Liver (tissue), 9 donors: Measurements from ENCODE around the gene TENM3. TPM values are rescaled to one million over a fixed set of nuclear protein-coding genes. Genes with fewer than 3 reads are reported as not detected.

Experiments
- DNase-seq: peaks from one replicate; pipeline ENCODE4 v3.0.0-alpha.2; 2017; ENCODE audit warnings: low spot score
- H3K27ac ChIP-seq, 2 donors: one replicate each; pipeline ENCODE4 v1.7.0; 2013; ENCODE audit warnings: inconsistent platforms in 2 of 2, low read length in 2 of 2, control low read depth in 1 of 2, low read depth in 1 of 2, mild to moderate bottlenecking in 1 of 2
- H3K27me3 ChIP-seq, 4 donors: one replicate each; pipeline versions ENCODE4 v1.6.1 to v1.7.0; 2013; ENCODE audit warnings: low read length in 3 of 4, inconsistent platforms in 1 of 4, mild to moderate bottlenecking in 1 of 4, moderate library complexity in 1 of 4; ENCODE audit not compliant: control insufficient read depth in 4 of 4, insufficient read depth in 4 of 4
- H3K36me3 ChIP-seq, 4 donors: one replicate each; pipeline versions ENCODE4 v1.6.1 to v1.7.0; 2013; ENCODE audit warnings: low read length in 3 of 4, mild to moderate bottlenecking in 3 of 4, low read depth in 1 of 4, moderate library complexity in 1 of 4; ENCODE audit not compliant: control insufficient read depth in 4 of 4, insufficient read depth in 3 of 4
- H3K4me1 ChIP-seq, 4 donors: one replicate each; pipeline versions ENCODE4 v1.6.1 to v1.7.0; 2013; ENCODE audit warnings: low read length in 3 of 4, mild to moderate bottlenecking in 3 of 4, moderate library complexity in 1 of 4; ENCODE audit not compliant: control insufficient read depth in 4 of 4, insufficient read depth in 4 of 4
- H3K4me3 ChIP-seq, 3 donors: one replicate each; pipeline versions ENCODE4 v1.6.1 to v1.7.0; 2013; ENCODE audit warnings: low read length in 3 of 3, control low read depth in 1 of 3, low read depth in 1 of 3, mild to moderate bottlenecking in 1 of 3
- H3K9ac ChIP-seq, 2 donors: one replicate each; pipeline ENCODE4 v1.7.0; 2013; ENCODE audit warnings: low read length in 2 of 2, mild to moderate bottlenecking in 2 of 2, moderate library complexity in 2 of 2, control low read depth in 1 of 2, low read depth in 1 of 2
- H3K9me3 ChIP-seq, 4 donors: one replicate each; pipeline versions ENCODE4 v1.6.1 to v1.7.0; 2013; ENCODE audit warnings: low read length in 3 of 4; ENCODE audit not compliant: control insufficient read depth in 4 of 4
- EGR1 ChIP-seq, 2 donors: IDR thresholded peaks; 2 replicates each; pipeline ENCODE4 v1.6.1; 2016 to 2018; ENCODE audit warnings: antibody characterized with exemption in 2 of 2, low read depth in 2 of 2
- FOXA1 ChIP-seq: IDR thresholded peaks from 2 replicates; pipeline ENCODE4 v1.6.1; 2016; ENCODE audit warnings: antibody characterized with exemption
- FOXA2 ChIP-seq: IDR thresholded peaks from 2 replicates; pipeline ENCODE4 v1.6.1; 2016; ENCODE audit warnings: antibody characterized with exemption
- GABPA ChIP-seq, 2 donors: IDR thresholded peaks in 1 of 2; conservative IDR thresholded peaks in 1 of 2; 2 replicates each; pipeline ENCODE4 v1.6.1; 2016; ENCODE audit warnings: antibody characterized with exemption in 2 of 2, mild to moderate bottlenecking in 1 of 2, moderate library complexity in 1 of 2
- HNF4A ChIP-seq, 2 donors: conservative IDR thresholded peaks; 2 replicates each; pipeline ENCODE4 v1.6.1; 2016; ENCODE audit warnings: antibody characterized with exemption in 2 of 2, mild to moderate bottlenecking in 2 of 2
- JUND ChIP-seq, 2 donors: IDR thresholded peaks; 2 replicates each; pipeline ENCODE4 v1.6.1; 2016; ENCODE audit warnings: antibody characterized with exemption in 2 of 2
- NR2F2 ChIP-seq: IDR thresholded peaks from 2 replicates; pipeline ENCODE4 v1.6.1; 2016; ENCODE audit warnings: antibody characterized with exemption
- REST ChIP-seq: IDR thresholded peaks from 2 replicates; pipeline ENCODE4 v1.6.1; 2016; ENCODE audit warnings: antibody characterized with exemption, mild to moderate bottlenecking
- SP1 ChIP-seq: IDR thresholded peaks from 2 replicates; pipeline ENCODE4 v1.6.1; 2018; ENCODE audit warnings: antibody characterized with exemption, mild to moderate bottlenecking
- TAF1 ChIP-seq: conservative IDR thresholded peaks from 2 replicates; pipeline ENCODE4 v1.6.1; 2016; ENCODE audit warnings: antibody characterized with exemption, mild to moderate bottlenecking
- ZBTB33 ChIP-seq: IDR thresholded peaks from 2 replicates; pipeline ENCODE4 v1.6.1; 2016; ENCODE audit warnings: antibody characterized with exemption
- WGBS: extraction: QIAGEN DNeasy Blood & Tissue Kit; methylation state at CpG from one replicate; pipeline ENCODE4 v1.1.7; 2013; 5-methylcytosine and 5-hydroxymethylcytosine counted together
- polyA plus RNA-seq, 2 donors: library from polyadenylated mRNA; stranded (reverse) in 1 of 2; unstranded in 1 of 2; fragments of 200-250 nt in 1 of 2; fragments of >200 nt in 1 of 2; fragmentation: Nextera tagmentation in 1 of 2; extraction: Ambion mirVana in 1 of 2; gene quantifications; one replicate each; pipeline versions ENCODE4 v1.2.1 to v1.2.3, GENCODE V29; 2013 to 2015
- total RNA-seq, 2 donors: library from RNA; depleted of rRNA; stranded (reverse); fragments of >200 nt; gene quantifications; one replicate each; pipeline ENCODE4 v1.2.3, GENCODE V29; 2014
- TF ChIP-seq, protein P1 (sequence below): IDR thresholded peaks from 2 replicates; pipeline ENCODE4 v1.6.1; 2016; ENCODE audit warnings: antibody characterized with exemption
- TF ChIP-seq, protein P2 (sequence below): IDR thresholded peaks from 2 replicates; pipeline ENCODE4 v1.6.1; 2016; ENCODE audit warnings: antibody characterized with exemption
- TF ChIP-seq, protein P3 (sequence below): fragments of 150-350 bp; IDR thresholded peaks from 2 replicates; pipeline ENCODE4 v1.5.1; 2017; ENCODE audit warnings: improper control_type of control experiment, low read depth, low read length; ENCODE audit not compliant: missing input control
- donor health status: healthy.
- donor health status: healthy.
- donor health status: healthy.
- donor health status: healthy.
- donor health status: healthy.

TENM3 gene
- total and polyA plus RNA-seq, 4 donors, result 0.32 to 16.8 (median 0.70) TPM

GRCh38 chr4:182684796-182685195 lies 441.6 kb downstream of the TENM3 start:
- no peaks in the 10 kb centered on the region for H3K4me1 ChIP-seq
- no peak for DNase-seq
- no peak overlapping the region for H3K27ac ChIP-seq
- no peaks in the 10 kb centered on the region for H3K27me3 ChIP-seq
- no peaks in the 10 kb centered on the region for H3K9me3 ChIP-seq
- TF ChIP-seq TAF1 (no peak), JUND (IDR thresholded peaks at IDR 0.05) (no peak), EGR1 (IDR thresholded peaks at IDR 0.05; ENCODE audit: low read depth in 2 of 2) (no peak)
- TF ChIP-seq, protein P1, sequence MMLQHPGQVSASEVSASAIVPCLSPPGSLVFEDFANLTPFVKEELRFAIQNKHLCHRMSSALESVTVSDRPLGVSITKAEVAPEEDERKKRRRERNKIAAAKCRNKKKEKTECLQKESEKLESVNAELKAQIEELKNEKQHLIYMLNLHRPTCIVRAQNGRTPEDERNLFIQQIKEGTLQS, result no peak
- no peaks in the 10 kb centered on the region for H3K36me3 ChIP-seq
- no peak overlapping the region for H3K4me3 ChIP-seq
- no peak overlapping the region for H3K9ac ChIP-seq

DNA sequence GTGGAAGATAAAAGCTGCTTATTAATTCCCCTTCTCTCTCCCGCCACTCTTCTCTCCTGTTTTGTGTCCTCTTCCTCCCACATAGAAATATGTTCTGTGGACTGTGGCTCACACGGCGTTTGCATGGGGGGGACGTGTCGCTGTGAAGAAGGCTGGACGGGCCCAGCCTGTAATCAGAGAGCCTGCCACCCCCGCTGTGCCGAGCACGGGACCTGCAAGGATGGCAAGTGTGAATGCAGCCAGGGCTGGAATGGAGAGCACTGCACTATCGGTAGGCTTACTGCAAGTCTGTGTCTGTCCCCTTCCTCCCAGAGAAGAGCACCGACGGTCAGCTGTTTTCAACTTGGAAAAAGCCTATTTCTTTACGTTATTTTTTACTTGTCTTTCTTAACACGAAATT lies 444.9 kb downstream of the TENM3 start:
- no peak overlapping the region for H3K9ac ChIP-seq
- H3K36me3 ChIP-seq, result no peaks in the 10 kb centered on the region
- no peak for TF ChIP-seq GABPA (IDR thresholded peaks at IDR 0.05 in 1 of 2, conservative IDR thresholded peaks at IDR 0.05 in 1 of 2)
- TF ChIP-seq, protein P2, sequence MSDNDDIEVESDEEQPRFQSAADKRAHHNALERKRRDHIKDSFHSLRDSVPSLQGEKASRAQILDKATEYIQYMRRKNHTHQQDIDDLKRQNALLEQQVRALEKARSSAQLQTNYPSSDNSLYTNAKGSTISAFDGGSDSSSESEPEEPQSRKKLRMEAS, result no peak
- no peak for TF ChIP-seq EGR1 (IDR thresholded peaks at IDR 0.05; ENCODE audit: low read depth in 2 of 2)
- TF ChIP-seq, protein P1, result no peak
- TF ChIP-seq FOXA2, result no peak
- no peak for TF ChIP-seq NR2F2
- no peak for TF ChIP-seq HNF4A (conservative IDR thresholded peaks at IDR 0.05)
- no peak for TF ChIP-seq ZBTB33
- TF ChIP-seq, protein P3, sequence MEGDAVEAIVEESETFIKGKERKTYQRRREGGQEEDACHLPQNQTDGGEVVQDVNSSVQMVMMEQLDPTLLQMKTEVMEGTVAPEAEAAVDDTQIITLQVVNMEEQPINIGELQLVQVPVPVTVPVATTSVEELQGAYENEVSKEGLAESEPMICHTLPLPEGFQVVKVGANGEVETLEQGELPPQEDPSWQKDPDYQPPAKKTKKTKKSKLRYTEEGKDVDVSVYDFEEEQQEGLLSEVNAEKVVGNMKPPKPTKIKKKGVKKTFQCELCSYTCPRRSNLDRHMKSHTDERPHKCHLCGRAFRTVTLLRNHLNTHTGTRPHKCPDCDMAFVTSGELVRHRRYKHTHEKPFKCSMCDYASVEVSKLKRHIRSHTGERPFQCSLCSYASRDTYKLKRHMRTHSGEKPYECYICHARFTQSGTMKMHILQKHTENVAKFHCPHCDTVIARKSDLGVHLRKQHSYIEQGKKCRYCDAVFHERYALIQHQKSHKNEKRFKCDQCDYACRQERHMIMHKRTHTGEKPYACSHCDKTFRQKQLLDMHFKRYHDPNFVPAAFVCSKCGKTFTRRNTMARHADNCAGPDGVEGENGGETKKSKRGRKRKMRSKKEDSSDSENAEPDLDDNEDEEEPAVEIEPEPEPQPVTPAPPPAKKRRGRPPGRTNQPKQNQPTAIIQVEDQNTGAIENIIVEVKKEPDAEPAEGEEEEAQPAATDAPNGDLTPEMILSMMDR, result no peak
- no peak for TF ChIP-seq SP1
- no peak for TF ChIP-seq TAF1
- no peak for TF ChIP-seq FOXA1
- no peak for TF ChIP-seq JUND (IDR thresholded peaks at IDR 0.05)
- TF ChIP-seq REST, result no peak
- no peak overlapping the region for H3K27ac ChIP-seq
- H3K4me1 ChIP-seq, result no peaks in the 10 kb centered on the region
- DNase-seq, result no peak
- H3K9me3 ChIP-seq, result no peaks in the 10 kb centered on the region
- H3K27me3 ChIP-seq, result no peaks in the 10 kb centered on the region
- no peak overlapping the region for H3K4me3 ChIP-seq
- 76% methylated on average over 14 of the region's 14 CpGs for WGBS
